DOHH2 (cell line): ENCODE data around the gene MAP1LC3C.
A peak's percentile ranks its signal among the peaks of the same experiment; 100 is the strongest.

Experiments
- H3F3A ChIP-seq: fragments of 200-600 bp; sonication (generic), shearing (Covaris generic); 2 replicates; pipeline ENCODE4 v1.6.0; 2016; ENCODE audit warnings: antibody characterized with exemption, mild to moderate bottlenecking; ENCODE audit not compliant: control insufficient read depth, insufficient read depth
- H3K27ac ChIP-seq: fragments of 200-600 bp; sonication (generic); 2 replicates; pipeline ENCODE4 v1.5.1; 2014; ENCODE audit warnings: low read depth, mild to moderate bottlenecking, low read length, moderate library complexity
- H3K27me3 ChIP-seq: fragments of 200-600 bp; sonication (generic); 2 replicates; pipeline ENCODE4 v1.6.1; 2014; ENCODE audit warnings: mild to moderate bottlenecking, low read length, mixed read lengths; ENCODE audit not compliant: control insufficient read depth
- H3K36me3 ChIP-seq: fragments of 200-600 bp; sonication (generic); 2 replicates; pipeline ENCODE4 v1.6.1; 2014; ENCODE audit warnings: mild to moderate bottlenecking, low read length, moderate library complexity, mixed read lengths; ENCODE audit not compliant: control insufficient read depth
- H3K4me1 ChIP-seq: fragments of 200-600 bp; sonication (generic); 2 replicates; pipeline ENCODE4 v1.6.1; 2014; ENCODE audit warnings: mild to moderate bottlenecking, low read length, mixed read lengths; ENCODE audit not compliant: control insufficient read depth
- H3K4me2 ChIP-seq: fragments of 200-600 bp; sonication (generic); 2 replicates; pipeline ENCODE4 v1.6.0; 2014; ENCODE audit warnings: mild to moderate bottlenecking, low read length, moderate library complexity
- H3K4me3 ChIP-seq: fragments of 200-600 bp; sonication (generic); 2 replicates; pipeline ENCODE4 v1.5.1; 2014; ENCODE audit warnings: mild to moderate bottlenecking, low read length, mixed read lengths
- H3K79me2 ChIP-seq: fragments of 200-600 bp; sonication (generic); 2 replicates; pipeline ENCODE4 v1.6.1; 2014; ENCODE audit warnings: mild to moderate bottlenecking, low read length, mixed read lengths; ENCODE audit not compliant: control insufficient read depth
- H3K9me2 ChIP-seq: fragments of 200-600 bp; sonication (generic); replicated peaks from 2 replicates; pipeline ENCODE4 v1.6.1; 2014; ENCODE audit warnings: mild to moderate bottlenecking, low read length, mixed read lengths; ENCODE audit not compliant: control insufficient read depth
- H3K9me3 ChIP-seq: fragments of 200-600 bp; sonication (generic); 2 replicates; pipeline ENCODE4 v1.6.1; 2014; ENCODE audit warnings: antibody characterized with exemption, low read length, mixed read lengths; ENCODE audit not compliant: control insufficient read depth, insufficient read depth
- H4K20me1 ChIP-seq: fragments of 200-600 bp; sonication (generic); 2 replicates; pipeline ENCODE4 v1.6.0; 2014; ENCODE audit warnings: low read depth, mild to moderate bottlenecking, antibody characterized with exemption, low read length, moderate library complexity; ENCODE audit not compliant: control insufficient read depth, insufficient read depth
- CTCF ChIP-seq: fragments of 200-600 bp; sonication (generic); IDR thresholded peaks from one replicate; pipeline ENCODE4 v1.5.1; 2014; ENCODE audit warnings: antibody characterized with exemption, mild to moderate bottlenecking, low read depth, low read length; ENCODE audit not compliant: poor library complexity, severe bottlenecking
- EZH2phosphoT487 ChIP-seq: fragments of 200-600 bp; sonication (generic); IDR thresholded peaks from 2 replicates; pipeline ENCODE4 v1.6.1; 2017; ENCODE audit warnings: borderline replicate concordance, mild to moderate bottlenecking, antibody characterized with exemption, low read length, moderate library complexity, mixed read lengths

The MAP1LC3C gene

DNA sequence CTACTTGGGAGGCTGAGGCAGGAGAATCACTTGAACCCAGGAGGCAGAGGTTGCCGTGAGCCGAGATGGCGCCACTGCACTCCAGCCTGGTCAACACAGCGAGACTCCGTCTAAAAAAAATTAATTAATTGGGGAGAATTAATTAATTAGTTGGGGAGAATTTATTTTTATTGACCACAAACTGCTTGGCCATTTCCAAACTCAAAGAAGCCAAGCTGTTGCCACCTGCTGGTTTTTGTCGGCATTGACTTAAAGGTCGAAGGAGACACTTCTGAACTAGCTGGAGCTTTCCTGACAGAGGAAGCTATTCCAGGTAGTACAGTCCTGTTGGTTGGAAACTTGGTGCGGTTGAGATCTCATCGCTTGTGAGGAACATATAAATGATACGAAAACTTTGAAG is 13.1 kb downstream of the MAP1LC3C start:
- Histone ChIP-seq H3K9me2 (no peaks in the 10 kb centered on the region), H3K79me2 (no peaks in the 10 kb centered on the region), H3K27me3 (no peaks in the 10 kb centered on the region), H3K4me2 (no peak overlapping the region), H3K27ac (no peak overlapping the region), H4K20me1 (no peaks in the 10 kb centered on the region), H3K4me3 (no peak overlapping the region), H3K9me3 (no peaks in the 10 kb centered on the region), H3F3A (no peaks in the 10 kb centered on the region), H3K36me3 (no peaks in the 10 kb centered on the region), H3K4me1 (no peaks in the 10 kb centered on the region)
- peak; percentile 50 for TF ChIP-seq CTCF
- TF ChIP-seq EZH2phosphoT487 = no peak

DNA sequence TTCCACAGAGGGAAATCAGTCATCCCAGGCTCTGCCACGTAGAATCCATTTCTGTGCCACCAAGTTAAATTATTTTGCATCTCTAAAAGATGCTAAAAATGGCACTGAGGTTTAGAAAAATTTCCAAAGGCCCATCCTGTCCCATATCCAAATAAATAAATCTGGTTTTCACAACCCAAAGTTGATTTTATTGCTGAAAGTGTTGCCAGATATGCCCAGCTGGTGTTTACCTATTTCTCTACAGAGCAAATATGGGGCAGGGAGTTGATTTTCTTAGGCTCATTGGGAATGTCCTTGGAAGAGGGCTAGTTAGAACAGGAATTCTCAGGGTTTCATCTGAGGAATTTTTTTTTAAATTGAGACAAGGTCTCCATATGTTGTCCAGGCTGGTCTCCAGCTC is 19.0 kb downstream of the MAP1LC3C start:
- Histone ChIP-seq H3K36me3 (no peaks in the 10 kb centered on the region), H3K4me2 (no peak overlapping the region), H3K27ac (no peak overlapping the region), H3K4me1 (no peaks in the 10 kb centered on the region), H3K9me3 (no peaks in the 10 kb centered on the region), H4K20me1 (no peaks in the 10 kb centered on the region), H3K4me3 (no peak overlapping the region), H3K79me2 (no peaks in the 10 kb centered on the region), H3F3A (no peaks in the 10 kb centered on the region), H3K27me3 (no peaks in the 10 kb centered on the region), H3K9me2 (no peaks in the 10 kb centered on the region)
- TF ChIP-seq EZH2phosphoT487 (no peak), CTCF (no peak)

DNA sequence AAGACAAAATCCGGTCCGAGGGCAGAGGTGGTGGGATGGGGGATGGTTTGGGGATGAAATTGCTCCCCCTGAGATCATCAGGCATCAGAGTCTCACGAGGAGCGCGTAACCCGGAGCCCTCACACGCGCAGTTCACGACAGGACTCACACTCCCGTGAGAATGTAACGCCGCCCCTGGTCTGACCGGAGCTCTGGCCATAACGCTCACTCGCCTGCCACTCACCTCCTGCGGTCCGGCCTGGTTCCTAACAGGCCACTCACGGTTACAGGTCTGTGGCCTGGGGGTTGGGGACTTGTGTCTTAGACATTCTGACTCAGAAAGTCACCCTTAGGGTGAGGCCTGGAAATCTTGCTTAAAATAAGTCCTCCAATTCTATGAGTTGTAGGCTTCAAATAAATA is 19.8 kb downstream of the MAP1LC3C start:
- no peaks in the 10 kb centered on the region for H3F3A ChIP-seq
- H4K20me1 ChIP-seq = no peaks in the 10 kb centered on the region
- no peak overlapping the region for H3K4me3 ChIP-seq
- no peaks in the 10 kb centered on the region for H3K9me2 ChIP-seq
- H3K4me1 ChIP-seq = no peaks in the 10 kb centered on the region
- TF ChIP-seq CTCF = no peak
- no peak for TF ChIP-seq EZH2phosphoT487
- H3K27ac ChIP-seq = no peak overlapping the region
- H3K27me3 ChIP-seq = no peaks in the 10 kb centered on the region
- no peaks in the 10 kb centered on the region for H3K36me3 ChIP-seq
- no peaks in the 10 kb centered on the region for H3K79me2 ChIP-seq
- no peaks in the 10 kb centered on the region for H3K9me3 ChIP-seq
- H3K4me2 ChIP-seq = no peak overlapping the region

- Histone ChIP-seq H3K27me3 (no peaks in the 10 kb centered on the region), H3K9me2 (no peaks in the 10 kb centered on the region), H4K20me1 (no peaks in the 10 kb centered on the region), H3K27ac (no peak overlapping the region), H3K36me3 (no peaks in the 10 kb centered on the region), H3K9me3 (no peaks in the 10 kb centered on the region), H3K4me3 (no peak overlapping the region), H3F3A (no peaks in the 10 kb centered on the region), H3K79me2 (no peaks in the 10 kb centered on the region), H3K4me1 (no peaks in the 10 kb centered on the region), H3K4me2 (no peak overlapping the region)
- TF ChIP-seq CTCF (no peak), EZH2phosphoT487 (no peak)
These were observed 22.7 kb downstream of the MAP1LC3C start for GRCh38 chr1:241976229-241976628.
